ENCODE data around the gene IMPA2. TPM values are rescaled to one million over a fixed set of nuclear protein-coding genes. Genes with fewer than 3 reads are reported as not detected.

Gene IMPA2
- total RNA-seq, 1 donor, result 25.1 TPM

DNA sequence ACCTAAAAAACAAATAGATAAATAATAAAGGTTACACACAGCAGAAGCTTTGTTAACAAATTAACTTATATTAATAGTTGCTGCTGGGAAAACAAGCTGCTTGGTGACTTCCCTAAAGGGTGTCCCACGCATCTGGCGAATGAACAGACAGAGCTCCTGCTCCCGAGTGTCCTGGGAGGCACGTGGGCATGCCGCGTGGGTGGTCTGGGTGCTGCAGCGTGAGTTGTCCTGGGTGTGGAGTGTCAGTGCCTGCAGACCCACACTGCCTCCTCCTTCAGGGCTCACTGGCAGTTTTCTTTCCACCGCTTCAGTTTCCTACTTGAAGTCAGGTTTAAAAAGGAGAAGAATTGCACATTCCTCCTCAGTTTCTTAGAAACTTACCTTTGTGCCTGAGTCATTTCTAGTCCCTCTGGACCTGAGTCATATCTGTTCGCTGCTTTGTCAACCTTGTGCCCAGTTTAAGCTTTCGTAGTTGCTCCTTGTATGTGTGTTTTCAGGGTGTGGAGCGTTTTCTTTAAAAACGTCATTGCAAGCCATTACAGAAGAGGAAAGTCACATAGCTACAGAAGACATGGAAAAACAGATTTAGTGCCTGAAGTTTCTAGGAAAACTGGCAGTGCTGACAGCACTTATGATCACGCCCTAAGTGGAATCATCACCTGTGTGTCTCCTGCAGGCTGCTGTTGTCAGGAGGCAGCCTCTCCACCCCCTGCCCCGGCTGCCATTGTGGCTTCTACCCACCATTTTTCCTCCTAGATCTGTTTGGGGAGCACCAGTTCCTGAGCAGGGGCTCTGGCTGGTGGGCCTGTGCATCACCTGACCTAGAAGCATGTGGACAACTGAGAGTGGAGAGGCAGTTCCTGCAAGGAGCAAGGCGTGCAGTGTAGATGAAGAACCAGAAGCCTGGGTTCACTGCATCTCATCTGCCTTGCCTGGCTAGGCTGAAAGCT lies 24.5 kb downstream of the IMPA2 start:
- Histone ChIP-seq H3K27me3 (ENCODE audit: insufficient read depth, low read length) (no peaks in the 10 kb centered on the region), H3K4me3 (ENCODE audit: low read length) (no peak overlapping the region), H3K4me1 (ENCODE audit: insufficient read depth, low read length) (no peaks in the 10 kb centered on the region)

DNA sequence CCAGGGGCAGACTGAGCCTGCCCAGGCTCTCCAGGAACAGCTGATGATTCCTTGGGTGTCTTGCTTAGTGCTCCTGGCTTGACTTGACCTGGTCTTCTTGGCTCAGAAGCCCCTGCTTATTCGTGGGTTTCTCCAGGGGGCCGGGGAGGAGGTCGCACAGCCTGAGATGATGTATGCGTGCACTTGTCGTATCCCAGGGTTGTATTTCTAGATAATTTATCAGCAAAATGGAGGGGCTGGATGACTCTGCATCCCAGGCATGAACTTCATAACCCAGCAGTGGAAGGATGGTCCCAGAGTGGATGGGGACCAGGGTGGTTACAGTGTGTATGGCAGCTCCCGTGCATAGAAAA lies 25.2 kb downstream of the IMPA2 start:
- H3K4me3 ChIP-seq (ENCODE audit: low read length), result no peak overlapping the region
- no peaks in the 10 kb centered on the region for H3K4me1 ChIP-seq (ENCODE audit: insufficient read depth, low read length)
- H3K9me3 ChIP-seq (ENCODE audit: low read depth, low read length), result no peaks in the 10 kb centered on the region
- H3K27me3 ChIP-seq (ENCODE audit: insufficient read depth, low read length), result no peaks in the 10 kb centered on the region

More for the DNA sequence above, 24.5 kb downstream of the IMPA2 start:
- no peaks in the 10 kb centered on the region for H3K9me3 ChIP-seq (ENCODE audit: low read depth, low read length)

DNA sequence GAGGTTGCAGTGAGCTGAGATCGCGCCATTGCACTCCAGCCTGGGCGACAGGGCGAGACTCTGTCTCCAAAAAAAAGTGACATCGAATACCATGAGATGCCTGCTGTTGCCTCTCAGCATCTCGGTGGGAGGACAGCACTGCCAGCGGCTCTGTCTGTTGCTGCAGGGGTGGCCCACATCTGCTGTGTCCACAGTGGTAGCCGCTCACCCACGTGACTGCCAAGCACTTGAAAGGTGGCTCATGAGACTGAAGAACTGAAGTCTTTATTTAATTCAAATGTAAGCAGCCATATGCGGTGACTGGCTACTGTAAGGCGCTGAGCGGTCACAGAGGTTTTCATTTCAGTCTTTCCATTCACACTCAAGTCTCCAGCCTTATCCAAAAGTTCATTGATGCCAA lies 25.8 kb downstream of the IMPA2 start:
- Histone ChIP-seq H3K27me3 (ENCODE audit: insufficient read depth, low read length) (no peaks in the 10 kb centered on the region), H3K4me3 (ENCODE audit: low read length) (no peak overlapping the region), H3K4me1 (ENCODE audit: insufficient read depth, low read length) (no peaks in the 10 kb centered on the region), H3K9me3 (ENCODE audit: low read depth, low read length) (no peaks in the 10 kb centered on the region)

DNA sequence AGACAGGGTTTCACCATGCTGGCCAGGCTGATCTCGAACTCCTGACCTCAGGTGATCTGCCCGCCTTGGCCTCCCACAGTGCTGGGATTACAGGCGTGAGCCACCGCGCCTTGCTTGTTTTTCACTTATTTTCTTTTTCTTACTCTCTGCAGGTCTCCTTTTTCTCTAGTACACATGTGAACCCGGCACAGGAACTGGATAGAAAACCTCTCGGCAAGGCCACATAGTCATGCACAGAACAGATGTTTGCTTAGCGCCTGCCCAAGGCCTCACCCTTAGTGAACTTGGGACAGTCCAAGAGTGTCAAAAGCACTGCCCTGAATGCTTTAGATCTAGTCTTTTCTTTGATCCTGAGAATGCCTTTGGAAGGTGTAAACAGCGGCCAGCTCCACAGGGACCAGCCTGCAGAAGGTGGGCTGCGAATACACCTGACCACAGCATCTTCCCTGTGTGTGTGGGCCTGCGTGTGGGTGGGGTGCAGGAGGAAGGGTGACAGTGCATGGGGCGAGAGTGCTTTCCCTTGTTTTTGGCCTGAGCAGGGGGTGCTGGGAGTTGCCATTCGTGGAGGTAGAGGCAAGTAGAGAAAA lies 27.0 kb downstream of the IMPA2 start:
- Histone ChIP-seq H3K27me3 (ENCODE audit: insufficient read depth, low read length) (no peaks in the 10 kb centered on the region), H3K4me1 (ENCODE audit: insufficient read depth, low read length) (no peaks in the 10 kb centered on the region), H3K4me3 (ENCODE audit: low read length) (no peak overlapping the region), H3K9me3 (ENCODE audit: low read depth, low read length) (no peaks in the 10 kb centered on the region)

DNA sequence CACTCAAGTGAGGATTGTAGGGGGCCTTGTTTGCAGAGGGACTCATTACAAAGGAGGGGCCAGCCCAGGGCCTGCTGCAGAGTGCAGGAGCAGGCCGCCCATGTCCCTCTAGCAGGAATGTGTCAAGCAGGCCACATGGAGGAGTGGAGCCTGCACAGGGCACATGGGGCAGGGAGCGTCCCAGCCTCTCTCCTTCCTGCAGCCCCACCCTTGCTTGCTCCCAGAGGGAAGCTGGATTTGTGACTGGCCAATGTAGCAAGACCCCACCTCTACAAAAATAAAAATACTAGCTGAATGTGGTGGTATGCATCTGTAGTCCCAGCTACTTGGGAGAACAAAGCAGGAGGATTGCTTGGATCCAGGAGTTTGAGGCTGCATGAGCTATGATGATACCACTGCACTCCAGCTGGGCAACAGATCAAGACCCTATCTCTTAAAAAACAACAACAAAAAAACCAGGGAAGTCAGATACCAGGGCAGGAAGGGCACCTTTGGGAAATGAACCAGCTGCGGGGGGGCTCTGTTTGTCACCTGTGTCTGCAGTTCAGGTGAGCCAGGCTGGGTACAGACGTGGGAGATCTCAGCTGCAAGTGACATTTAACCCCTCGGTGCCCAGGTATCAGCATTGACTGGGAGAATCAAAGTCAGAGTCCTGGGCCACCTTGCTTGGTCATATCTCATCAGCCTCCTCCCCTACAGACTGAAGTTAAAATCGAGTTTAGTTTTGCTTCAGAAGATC lies 27.7 kb downstream of the IMPA2 start:
- H3K4me3 ChIP-seq (ENCODE audit: low read length), result no peak overlapping the region
- H3K9me3 ChIP-seq (ENCODE audit: low read depth, low read length), result no peaks in the 10 kb centered on the region
- no peaks in the 10 kb centered on the region for H3K27me3 ChIP-seq (ENCODE audit: insufficient read depth, low read length)
- H3K4me1 ChIP-seq (ENCODE audit: insufficient read depth, low read length), result no peaks in the 10 kb centered on the region

DNA sequence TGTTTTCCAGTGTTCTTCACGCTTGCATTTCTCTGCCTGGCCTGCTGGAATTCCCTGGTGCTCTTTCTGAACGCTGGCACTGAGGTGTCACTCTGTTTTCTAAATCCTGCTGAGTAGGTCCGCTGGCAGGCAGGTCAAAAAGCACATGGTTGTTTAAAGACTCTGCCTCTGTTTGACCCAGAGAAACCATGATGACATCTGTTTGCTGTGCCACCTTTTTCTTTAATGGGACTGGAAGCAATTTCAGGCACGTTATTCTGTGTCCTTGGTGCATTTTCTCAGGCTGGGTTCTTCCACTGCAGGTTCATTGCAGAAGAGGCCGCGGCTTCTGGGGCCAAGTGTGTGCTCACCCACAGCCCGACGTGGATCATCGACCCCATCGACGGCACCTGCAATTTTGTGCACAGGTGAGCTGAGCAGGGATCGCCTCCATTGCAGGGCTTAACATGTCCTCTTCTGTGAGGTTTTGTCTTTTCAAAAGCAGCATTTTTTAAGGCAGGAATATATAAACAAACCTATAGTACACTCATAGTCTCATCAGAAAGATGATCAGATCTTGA lies 28.4 kb downstream of the IMPA2 start:
- Histone ChIP-seq H3K9me3 (ENCODE audit: low read depth, low read length) (no peaks in the 10 kb centered on the region), H3K4me1 (ENCODE audit: insufficient read depth, low read length) (no peaks in the 10 kb centered on the region), H3K4me3 (ENCODE audit: low read length) (no peak overlapping the region), H3K27me3 (ENCODE audit: insufficient read depth, low read length) (no peaks in the 10 kb centered on the region)

DNA sequence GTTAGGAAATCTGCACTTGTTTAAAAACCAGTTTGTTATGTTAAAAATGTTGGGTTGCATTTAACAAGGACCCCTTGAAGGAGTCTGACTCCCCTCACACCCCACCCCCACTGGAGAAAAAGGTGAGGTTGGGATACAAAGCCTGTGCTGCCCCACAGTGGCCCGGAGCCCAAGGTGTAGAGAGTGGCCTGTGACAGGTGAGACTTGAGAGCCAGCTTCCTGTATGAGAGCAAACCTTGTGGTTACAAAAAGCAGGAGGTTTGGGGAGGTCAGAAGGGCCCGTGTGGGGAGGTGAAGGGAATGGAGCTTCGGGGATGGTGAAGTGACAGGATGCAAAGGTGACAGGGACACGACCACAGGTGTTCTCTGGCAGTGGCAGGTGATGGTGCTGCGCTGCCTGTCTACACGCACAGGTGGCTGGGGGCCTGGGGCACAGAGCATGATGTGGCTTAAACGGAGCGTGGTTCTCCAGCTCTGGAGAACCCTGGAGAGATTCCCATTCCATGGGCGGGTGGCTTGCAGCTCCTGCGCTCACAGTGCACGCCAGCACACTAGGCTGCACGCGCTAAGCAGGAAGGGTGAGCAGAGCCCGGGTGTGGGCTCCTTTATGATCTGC lies 29.0 kb downstream of the IMPA2 start:
- no peaks in the 10 kb centered on the region for H3K9me3 ChIP-seq (ENCODE audit: low read depth, low read length)
- H3K4me3 ChIP-seq (ENCODE audit: low read length), result no peak overlapping the region
- H3K4me1 ChIP-seq (ENCODE audit: insufficient read depth, low read length), result no peaks in the 10 kb centered on the region
- no peaks in the 10 kb centered on the region for H3K27me3 ChIP-seq (ENCODE audit: insufficient read depth, low read length)

DNA sequence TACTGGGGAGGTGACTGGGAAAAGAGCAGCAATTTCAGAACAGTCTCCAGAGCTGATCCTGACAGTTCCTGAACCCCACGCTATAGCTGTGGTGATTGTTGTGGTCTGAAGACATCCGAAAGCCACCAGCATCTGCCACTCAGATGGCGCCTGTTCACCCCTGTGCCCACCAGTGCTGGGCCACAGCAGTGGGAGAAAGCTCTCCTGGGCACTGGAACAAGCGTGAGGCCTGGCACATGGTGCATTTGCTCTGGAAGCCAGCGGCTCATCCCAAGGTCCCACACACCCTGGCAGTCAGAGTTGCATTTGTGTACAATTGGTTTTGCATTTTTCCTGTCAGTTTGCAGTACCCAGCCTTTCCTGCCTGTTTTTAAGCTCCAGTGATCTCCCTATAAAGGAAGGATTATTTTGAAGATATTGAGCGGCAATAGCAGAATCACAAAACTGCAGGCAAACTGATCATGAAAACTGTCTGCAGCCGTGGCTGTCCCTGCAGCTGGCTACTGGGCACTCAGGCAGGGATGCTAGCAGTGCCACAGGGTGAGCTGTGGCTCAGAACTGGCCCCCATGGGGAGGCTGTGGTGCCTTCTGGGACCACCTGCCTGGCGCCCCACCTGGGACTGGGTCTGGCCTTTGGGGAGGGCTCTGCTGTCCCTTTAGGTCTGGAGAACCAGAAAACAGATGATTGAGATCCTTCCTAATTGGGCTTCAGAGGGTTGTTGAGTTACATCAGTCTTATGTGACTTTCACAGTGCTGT lies 30.1 kb downstream of the IMPA2 start:
- Histone ChIP-seq H3K4me3 (ENCODE audit: low read length) (no peak overlapping the region), H3K27me3 (ENCODE audit: insufficient read depth, low read length) (no peaks in the 10 kb centered on the region), H3K4me1 (ENCODE audit: insufficient read depth, low read length) (no peaks in the 10 kb centered on the region), H3K9me3 (ENCODE audit: low read depth, low read length) (no peaks in the 10 kb centered on the region)

DNA sequence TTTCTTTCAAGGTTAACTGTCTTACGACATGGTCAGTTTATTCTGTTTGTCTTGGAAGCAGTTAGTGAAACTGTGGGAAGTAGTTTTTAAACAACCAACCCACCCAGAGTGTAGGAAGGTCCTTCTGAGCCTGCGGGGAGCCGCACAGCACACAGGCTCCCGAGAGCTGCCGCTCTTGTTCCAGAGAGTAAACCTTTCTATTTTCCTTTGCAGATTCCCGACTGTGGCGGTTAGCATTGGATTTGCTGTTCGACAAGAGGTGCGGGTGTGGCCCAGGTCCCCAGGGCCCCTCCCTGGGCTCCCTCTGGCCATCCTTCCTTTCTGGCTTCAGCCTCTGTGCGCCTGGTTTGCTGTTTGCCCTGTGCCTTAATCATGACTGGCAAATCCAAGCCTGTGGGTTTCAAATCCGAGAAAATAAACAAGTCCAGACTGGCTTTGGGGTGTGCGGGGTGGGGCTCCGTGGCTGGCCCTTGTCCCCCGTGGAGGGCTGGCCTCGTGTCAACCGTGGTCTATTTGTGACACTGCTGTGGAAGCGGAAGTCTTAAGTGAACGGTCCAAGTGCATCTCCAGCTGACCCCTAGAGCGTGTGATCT lies 30.7 kb downstream of the IMPA2 start:
- H3K4me3 ChIP-seq (ENCODE audit: low read length), result no peak overlapping the region
- no peaks in the 10 kb centered on the region for H3K27me3 ChIP-seq (ENCODE audit: insufficient read depth, low read length)
- H3K9me3 ChIP-seq (ENCODE audit: low read depth, low read length), result no peaks in the 10 kb centered on the region
- H3K4me1 ChIP-seq (ENCODE audit: insufficient read depth, low read length), result no peaks in the 10 kb centered on the region

DNA sequence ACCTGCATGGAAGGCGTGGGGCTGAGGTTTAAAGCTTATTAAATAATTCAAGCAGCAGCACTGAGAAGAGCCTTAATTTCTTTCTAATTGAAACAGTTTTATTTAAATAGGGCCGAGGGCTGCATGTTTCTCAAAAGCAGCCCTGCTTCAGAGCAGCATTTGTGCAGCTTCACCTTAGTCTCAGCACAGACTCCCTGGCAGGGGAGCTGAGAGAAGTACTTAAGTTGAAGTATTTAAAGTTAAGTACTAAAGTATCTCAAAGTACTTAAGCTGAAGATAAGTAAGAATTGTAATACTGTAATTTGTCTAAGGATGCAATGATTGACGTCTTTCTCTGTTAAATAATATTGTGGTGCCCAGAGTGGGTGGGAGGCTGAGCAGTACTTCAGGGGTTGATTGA lies 31.4 kb downstream of the IMPA2 start:
- Histone ChIP-seq H3K27me3 (ENCODE audit: insufficient read depth, low read length) (no peaks in the 10 kb centered on the region), H3K9me3 (ENCODE audit: low read depth, low read length) (no peaks in the 10 kb centered on the region), H3K4me1 (ENCODE audit: insufficient read depth, low read length) (no peaks in the 10 kb centered on the region), H3K4me3 (ENCODE audit: low read length) (no peak overlapping the region)

DNA sequence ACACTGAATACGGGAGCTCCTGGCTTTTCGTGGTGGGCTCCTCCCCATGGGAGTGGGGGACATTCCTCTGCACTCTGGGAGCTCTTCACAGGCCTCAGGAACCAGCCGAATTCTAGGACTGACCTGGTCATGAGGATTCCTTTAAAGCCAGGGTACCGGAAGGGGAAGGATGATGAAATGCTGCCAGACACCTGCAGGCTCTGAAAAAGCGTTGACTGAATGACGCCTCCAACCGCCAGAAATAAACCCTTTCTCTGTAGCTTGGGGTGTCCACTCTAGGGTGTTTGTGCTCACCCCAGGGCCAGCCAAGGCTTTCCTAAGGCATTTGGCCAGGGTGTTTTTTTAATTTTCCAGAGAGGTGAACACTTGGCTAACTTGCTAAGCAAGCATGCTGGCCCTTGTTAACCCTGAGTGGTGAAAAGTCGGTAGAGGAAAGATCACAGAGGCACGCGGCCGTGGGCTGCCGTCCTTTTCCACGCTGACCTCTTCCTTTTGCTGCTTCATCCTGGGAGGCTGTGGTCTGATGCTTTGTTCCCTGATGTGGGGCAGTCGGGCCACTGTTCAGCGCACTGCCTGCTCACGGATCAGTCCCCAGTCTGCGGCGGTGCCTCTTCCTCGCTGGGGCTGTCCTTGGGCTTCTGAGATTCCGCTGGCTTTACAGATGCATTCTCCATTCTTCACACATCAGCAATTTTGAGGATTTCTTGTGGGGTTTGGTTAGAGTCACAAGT lies 32.0 kb downstream of the IMPA2 start:
- Histone ChIP-seq H3K4me1 (ENCODE audit: insufficient read depth, low read length) (no peaks in the 10 kb centered on the region), H3K4me3 (ENCODE audit: low read length) (no peak overlapping the region), H3K27me3 (ENCODE audit: insufficient read depth, low read length) (no peaks in the 10 kb centered on the region), H3K9me3 (ENCODE audit: low read depth, low read length) (no peaks in the 10 kb centered on the region)

DNA sequence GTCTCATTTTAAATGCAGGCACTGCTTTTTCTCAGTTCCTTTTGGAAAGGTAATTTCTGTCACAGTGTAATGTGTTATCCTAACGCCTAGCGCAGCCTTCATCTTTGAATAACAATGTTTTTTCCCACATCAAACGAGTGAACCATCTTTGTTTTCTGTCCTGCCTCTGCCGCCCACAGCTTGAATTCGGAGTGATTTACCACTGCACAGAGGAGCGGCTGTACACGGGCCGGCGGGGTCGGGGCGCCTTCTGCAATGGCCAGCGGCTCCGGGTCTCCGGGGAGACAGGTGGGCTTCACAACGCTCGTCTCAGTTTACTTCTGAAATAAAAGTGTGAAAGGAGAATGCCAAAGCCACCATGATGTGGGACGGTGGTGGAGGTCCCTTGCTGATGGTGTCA lies 32.8 kb downstream of the IMPA2 start:
- no peak overlapping the region for H3K4me3 ChIP-seq (ENCODE audit: low read length)

DNA sequence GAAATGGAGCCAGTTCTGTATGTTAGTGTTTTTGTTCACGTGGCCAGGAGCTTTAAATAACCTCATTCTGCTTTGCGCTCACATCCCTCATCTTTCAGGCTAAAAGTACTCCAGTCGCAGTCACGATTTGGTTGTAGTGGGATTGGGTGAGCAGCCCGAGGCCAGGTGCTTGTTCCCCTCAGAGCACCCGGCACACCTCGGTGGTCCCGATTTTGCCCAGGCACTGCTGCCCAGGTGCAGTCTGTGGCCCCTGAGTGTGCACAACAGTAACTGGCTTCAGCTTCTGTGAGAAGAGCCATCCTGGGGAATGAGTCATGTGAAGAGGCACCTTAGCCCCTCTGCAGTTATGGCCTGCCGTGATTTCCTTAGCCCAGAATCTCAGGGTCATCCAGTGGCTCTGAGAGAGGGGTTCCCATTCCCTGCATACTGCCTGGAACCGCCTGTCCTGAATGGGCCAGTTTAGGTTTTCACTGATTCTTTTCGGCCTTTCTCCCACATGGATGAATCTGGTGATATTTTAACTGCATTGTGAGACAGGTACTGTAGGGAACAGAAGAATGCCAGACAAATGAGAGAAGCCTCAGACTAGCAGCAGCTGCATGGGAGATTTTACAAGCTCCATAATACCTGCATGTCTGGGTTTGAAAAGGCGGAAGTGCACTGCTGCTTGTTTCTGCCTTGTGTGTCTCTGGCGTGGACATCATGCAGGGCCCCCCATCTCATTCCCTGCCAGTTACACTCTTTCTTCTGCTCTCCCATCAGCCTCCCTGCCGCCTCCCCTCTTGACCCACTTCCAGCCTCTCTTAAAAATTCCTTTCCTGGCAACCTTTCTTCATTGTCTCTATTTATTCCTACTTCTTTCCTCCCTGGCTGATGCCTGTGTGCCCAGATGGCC lies 33.5 kb downstream of the IMPA2 start:
- Histone ChIP-seq H3K4me3 (ENCODE audit: low read length) (no peak overlapping the region), H3K4me1 (ENCODE audit: insufficient read depth, low read length) (no peaks in the 10 kb centered on the region), H3K27me3 (ENCODE audit: insufficient read depth, low read length) (no peaks in the 10 kb centered on the region), H3K9me3 (ENCODE audit: low read depth, low read length) (no peaks in the 10 kb centered on the region)

More for the DNA sequence above, 32.8 kb downstream of the IMPA2 start:
- Histone ChIP-seq H3K27me3 (ENCODE audit: insufficient read depth, low read length) (no peaks in the 10 kb centered on the region), H3K4me1 (ENCODE audit: insufficient read depth, low read length) (no peaks in the 10 kb centered on the region), H3K9me3 (ENCODE audit: low read depth, low read length) (no peaks in the 10 kb centered on the region)
